Activated naive CD4-positive, alpha-beta T cell treated with anti-CD3 and anti-CD28 coated beads, Interleukin-2, amount 50 U/mL, for 16 hours (primary cell): ENCODE results near the gene TIGD4.

Experiments used
- DNase-seq: peaks from one replicate; pipeline ENCODE4 v3.0.0-alpha.2; 2020

Gene TIGD4

DNA sequence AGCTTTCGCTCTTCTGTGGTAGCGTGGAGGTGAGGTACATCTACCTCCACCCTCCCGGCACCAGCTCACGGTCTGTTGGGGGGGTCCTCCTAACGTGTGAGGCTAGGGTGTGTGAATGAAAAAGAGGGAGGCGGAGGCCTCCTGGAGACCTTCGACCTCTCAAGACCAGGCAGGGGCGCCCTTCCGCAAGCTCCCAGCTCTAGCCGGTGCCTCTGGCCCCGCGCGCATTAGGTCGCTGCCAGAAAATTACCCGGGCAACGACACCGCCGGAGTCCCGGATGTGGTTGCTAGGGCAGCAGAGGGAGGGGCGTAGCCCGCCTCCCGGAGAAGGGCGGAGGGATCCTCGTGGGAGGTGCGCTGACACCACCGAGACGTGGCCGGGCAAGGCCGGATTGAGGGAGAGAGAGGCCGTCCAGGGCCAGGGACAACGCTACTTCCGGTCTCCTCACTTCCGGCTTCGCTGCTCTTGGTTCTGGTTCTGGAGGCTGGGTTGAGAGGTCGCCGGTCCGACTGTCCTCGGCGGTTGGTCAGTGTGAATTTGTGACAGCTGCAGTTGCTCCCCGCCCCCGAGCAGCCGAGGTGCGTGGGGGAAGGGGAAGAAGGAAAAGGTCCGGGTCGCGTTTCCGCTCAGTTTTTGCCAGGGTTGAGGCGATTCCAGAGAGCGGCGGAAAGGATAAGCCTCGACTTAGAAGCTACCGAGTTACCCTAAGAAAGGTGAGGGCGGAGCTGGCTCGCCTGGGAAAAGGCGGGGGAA is at the start of gene TIGD4, which contains the start of gene ARFIP1:
TSS of gene TIGD4 (minus strand) at position 218 of the 754 bp plus-strand sequence. CDS start 8,726 bp downstream, outside the sequence.
TSS of gene ARFIP1 (plus strand) at position 442 of the 754 bp plus-strand sequence. CDS start 49,680 bp downstream, outside the sequence.
- peak; percentile 92 for DNase-seq

DNA sequence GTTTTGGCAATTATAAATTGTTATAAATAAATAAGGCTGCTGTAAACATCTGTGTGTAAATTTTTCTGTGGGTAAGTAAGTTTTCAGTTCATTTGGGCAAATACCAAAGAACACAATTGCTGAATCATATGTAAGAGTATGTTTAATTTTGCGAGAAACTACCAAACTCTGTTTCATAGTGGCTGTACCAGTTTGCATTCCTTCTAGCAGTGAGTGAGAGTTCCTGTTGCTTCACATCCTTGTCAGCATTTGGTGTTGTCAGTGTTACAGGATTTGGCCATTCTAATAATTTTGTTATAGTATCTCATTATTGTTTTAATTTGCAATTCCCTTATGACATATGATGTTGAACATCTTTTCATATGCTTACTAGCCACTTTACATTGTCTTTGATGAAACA is 48.6 kb upstream of the TIGD4 start:
- DNase-seq: no peak

DNA sequence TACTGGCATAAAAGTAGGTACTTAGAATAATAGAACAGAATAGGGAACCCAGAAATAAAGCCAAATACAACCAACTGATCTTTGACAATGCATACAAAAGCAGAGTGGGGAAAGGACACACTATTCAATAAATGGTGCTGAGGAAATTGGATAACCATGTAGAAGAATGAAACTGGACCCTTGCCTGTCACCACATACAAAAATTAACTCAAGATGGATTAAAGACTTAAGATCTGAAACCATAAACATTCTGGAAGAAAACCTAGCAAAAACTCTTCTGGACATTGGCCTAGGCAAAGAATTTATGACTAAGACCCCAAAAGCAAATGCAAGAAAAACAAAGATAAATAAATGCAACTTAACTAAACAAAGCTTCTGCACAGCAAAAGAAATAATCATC is 45.8 kb upstream of the TIGD4 start:
- DNase-seq: no peak

DNA sequence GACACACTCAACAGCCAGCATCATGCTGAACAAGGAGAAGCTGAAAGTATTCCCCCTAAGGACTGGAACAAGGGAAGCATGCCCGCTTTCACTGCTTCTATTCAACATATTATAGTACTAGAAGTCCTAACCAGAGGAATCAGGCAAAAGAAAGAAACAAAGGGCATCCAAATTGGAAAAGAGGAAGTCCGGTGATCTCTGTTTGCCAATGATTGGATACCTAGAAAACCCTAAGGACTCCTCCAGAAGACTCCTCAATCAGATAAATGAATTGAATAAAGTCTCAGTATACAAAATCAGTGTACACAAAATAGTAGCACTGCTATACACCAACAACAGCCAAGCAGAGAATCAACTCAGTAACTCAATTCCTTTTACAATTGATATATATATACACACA is 45.0 kb upstream of the TIGD4 start:
- DNase-seq: no peak

DNA sequence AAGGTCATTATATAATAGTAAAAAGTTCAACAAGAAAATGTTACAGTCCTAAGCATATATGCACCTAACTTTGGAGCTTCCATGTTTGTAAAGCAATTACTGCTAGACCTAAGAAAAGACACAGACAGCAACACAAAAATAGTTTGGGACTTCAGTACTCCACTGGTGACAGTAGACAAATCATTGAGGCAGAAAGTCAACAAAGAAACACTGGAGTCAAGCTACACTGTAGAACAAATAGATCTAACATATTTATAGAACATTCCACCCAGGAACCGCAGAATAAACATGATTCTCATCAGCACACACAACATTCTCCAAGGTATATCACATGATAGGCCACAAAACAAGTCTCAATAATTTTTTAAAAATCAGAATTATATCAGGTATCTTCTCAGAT is 42.8 kb upstream of the TIGD4 start:
- DNase-seq: no peak

DNA sequence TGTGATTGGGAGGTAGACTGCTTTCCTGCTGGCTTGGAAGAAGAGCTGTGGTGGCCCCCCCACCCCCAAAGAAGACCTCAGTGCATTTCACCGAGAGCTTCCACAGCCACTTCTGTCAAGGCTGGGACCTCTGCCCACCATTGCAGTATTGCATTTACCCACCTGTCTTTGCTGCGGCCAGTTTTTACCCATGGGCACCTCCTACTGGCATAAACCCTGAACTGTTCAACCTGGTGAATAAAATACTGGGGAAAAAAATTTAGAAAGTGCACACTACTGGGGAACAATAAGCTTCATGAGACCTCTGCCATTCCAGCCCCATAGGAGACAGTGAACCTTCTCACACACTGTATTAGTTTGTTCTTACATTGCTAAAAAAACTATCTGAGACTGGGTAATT is 40.5 kb upstream of the TIGD4 start:
- no peak for DNase-seq

DNA sequence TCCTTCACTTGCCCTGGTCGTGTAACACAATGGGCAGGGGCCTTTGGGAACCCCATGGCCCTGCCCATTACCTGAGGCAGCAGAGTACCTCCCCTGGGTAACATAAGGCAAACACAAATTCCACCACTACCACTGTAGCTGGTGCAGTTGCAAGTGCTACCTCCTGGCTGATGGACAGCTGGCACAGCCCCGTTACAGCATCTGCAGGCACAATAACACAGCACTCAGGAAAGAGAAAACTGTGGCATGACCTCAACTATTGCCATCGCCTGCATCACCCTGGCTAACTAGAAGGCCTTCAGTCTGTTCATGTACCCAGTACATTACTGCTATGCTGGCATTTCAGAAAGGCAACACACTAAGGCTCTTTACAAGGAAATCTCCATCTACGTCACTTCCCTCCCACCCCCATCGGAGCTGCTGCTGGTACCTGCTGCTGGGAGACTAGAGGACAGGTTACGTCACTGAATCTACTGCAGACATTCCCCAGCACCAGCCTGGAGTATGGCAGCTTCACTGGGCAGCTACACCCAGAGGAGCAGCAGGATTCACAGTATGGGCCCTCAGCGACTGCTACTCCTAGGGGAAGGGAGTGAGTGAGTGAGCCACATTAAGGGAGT is 39.6 kb upstream of the TIGD4 start:
- DNase-seq: no peak

DNA sequence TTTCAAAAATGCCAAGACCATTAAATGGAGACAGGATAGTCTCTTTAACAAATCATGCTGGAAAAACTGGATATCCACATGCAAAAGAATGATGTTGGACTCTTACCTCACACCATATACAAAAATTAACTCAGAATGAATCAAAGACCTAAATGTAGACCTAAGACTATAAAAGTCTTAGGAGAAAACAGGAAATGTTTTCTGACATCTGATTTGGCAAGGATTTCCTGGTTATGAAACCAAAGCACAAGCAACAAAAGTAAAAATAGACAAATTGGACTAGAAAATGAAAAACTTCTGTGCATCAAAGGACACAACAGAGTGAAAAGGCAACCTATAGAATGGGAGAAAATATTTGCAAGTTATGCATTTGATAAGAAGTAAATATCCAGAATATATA is 37.8 kb upstream of the TIGD4 start:
- DNase-seq: no peak

DNA sequence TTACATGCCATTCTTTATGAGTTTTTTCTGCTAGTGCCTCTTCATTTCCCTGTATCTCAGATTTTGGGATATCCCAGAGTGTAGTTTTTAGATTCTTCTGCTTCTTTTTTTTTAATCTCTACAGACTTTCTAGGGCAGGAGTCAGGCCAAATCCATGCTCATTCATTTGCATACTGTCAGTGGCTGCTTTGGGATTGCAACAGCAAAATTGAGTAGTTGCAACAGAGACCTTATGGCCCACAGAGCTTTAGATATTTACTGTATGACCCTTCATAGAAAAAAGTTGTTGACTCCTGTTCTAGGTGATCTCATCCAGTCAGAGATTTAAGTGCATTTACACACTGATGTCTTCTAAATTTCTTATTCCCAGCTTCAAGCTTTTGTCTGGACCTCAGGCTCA is 35.5 kb upstream of the TIGD4 start:
- DNase-seq: no peak

DNA sequence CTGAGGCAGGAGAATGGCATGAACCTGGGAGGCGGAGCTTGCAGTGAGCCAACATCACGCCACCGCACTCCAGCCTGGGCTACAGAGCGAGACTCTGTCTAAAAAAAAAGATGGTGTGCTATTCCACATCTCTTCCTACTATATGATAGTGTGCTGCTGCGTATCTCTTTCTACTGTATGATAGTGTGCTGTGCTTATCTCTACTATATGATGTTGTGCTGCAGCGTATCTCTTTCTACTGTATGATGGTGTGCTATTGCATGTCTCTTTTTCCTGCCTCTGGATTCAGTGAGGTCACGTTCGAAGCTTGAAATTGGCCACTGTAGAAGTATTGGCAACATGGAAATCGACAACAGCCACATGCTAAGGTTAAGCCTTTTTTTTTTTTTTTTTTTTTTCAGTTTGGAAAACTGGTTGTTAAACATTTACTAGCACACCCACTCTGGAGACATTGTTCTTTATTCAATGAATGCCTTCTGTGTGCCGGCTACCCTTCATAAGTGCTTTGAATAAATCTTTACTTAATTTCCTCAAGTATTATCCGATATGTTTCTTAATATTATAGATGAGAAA is 31.3 kb upstream of the TIGD4 start:
- no peak for DNase-seq

DNA sequence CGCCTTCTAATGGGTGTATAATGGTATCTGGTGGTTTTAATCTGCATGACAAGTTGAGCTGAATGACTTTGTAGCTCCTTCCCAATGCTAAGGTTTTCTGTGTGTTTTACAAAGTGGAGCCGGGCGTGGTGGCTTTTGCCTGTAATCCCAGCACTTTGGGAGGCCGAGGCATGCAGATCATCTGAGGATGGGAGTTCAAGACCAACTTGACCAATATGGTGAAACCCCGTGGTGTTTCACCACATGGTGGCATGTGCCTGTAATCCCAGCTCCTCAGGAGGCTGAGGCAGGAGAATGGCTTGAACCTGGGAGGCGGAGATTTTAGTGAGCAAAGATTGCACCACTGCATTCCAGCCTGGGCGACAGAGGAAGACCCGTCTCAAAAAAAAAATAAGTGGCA is 29.1 kb upstream of the TIGD4 start:
- no peak for DNase-seq

DNA sequence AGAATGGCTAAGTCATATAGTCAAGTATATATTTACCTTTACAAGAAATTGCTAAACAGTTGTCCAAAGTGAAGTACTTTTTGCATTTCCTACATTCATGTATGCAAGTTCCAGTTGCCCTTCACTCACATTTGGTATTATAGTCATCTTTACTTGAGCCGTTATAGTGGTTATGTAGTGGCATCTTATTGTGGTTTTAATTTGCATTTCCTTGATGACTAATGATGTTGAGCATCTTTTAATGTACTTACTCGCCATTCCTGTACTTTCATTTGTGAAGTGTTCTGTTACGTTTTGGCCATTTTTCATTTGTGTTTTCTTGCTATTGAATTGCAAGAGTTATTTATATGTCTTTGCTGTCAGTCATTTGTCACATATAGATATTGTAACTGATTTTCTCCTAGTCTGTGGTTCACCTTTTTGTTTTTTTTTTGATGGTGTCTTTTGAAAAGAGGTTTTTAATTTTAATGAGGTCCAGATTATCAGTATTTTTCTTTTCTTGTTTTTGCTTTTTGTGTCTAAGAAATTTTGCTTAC is 27.8 kb upstream of the TIGD4 start:
- DNase-seq: no peak

DNA sequence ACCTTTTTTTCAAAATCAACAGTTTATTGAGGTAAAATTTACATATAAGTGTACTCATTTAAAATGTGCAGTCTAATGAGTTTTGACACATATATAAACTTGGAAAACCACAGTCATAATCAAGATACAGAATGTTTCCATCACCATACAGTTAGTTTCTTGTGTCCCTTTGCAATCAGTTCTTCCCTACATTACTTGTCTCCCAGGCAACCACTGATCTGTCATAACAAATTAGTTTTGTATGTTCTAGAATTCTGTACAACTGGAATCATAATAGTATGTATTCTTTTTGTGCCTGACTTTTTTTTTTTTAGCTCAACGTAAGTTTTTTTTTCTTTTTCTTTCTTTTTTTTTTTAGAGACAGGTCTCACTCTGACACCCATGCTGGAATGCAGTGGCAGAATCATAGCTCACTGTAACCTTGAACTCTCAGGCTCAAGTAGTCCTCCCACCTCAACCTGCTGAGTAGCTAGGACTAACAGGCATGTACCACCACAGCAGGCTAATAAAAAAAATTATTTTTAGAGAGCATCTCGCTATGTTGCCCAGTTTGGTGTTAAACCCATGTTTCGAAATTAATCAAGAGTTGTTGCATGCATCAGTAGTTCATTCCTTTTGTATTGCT is 27.1 kb upstream of the TIGD4 start:
- DNase-seq: no peak

DNA sequence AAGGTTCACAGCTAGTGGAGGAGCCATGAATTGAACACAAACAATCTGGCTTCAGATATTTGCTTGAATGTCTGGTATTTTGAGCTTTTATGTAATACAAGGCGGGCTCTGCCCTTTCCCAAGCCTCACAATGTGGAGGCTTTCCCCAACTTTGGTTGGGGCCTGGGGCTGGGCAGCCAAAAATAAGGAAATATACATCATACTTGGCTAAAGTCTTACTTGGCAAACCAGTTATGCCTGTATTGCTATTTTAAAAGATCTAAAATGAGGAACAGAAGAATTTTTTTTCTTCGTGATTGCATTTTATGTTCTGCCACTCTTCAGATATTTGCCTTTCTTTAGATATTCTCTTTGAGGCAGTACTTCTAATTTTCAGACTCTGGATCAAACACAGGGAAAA is 26.3 kb upstream of the TIGD4 start:
- DNase-seq: no peak

DNA sequence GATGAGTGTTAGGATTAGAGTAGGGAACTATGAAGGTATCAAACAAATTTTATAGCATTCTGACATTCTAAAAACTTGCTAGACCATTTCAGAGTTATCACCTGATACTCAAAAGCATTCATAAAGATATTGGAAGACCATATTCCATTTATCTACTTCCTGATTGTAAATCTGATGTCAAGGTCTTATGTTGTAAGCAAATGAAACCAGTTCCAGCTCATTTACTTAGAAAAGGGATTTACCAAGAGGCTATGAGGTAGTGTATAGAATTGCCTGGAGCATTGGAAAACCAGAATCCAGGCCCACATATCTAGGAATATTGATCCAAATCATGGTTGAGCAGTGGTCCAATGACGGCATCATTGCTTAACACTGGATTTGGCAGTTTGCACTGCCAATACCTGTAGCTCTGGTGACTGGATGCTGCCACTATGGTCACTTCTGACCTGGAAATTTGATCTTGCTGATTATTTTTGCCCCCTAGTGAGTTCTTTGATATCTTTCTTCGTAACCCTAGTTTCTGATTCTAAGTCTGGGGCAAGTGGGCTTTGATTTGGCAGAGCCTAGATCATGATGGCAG is 25.6 kb upstream of the TIGD4 start:
- DNase-seq: no peak

DNA sequence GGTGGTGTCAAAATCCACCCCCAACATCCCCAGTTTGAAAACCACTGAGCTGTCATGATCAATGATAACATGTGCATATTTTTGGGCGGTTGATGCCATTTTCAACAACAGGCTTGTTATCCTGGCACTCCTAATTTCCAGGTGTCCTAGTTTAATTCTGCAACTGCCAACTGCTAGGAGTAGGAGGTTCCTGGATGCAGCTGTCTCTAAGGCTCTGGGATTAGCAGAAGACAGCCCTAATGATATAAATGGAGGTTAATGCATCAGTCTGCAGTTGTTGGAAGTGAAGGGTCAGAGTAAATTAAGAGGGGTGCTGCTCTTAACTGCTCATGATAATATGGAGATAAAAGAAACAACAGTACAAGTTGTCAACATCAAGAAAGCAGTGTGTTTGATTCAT is 24.0 kb upstream of the TIGD4 start:
- DNase-seq: no peak

DNA sequence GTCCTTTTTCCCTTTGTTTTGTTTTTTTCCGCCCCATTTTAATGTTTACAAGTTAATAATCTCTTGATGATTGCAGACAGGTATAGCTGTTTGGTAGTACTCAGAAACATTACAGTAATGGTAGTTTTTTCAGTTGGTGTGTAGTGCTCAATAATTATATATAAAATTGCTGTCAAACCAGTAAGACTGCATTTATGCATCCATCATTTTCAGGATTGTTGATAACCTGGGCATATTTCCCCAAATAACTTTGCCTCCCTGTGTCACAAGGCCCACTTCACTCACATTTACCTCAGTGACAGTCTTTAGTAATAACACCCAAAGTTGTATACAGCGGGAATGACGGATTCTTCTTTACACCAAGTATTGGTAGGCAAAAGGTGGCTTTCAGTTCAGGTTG is 16.4 kb upstream of the TIGD4 start:
- no peak for DNase-seq

DNA sequence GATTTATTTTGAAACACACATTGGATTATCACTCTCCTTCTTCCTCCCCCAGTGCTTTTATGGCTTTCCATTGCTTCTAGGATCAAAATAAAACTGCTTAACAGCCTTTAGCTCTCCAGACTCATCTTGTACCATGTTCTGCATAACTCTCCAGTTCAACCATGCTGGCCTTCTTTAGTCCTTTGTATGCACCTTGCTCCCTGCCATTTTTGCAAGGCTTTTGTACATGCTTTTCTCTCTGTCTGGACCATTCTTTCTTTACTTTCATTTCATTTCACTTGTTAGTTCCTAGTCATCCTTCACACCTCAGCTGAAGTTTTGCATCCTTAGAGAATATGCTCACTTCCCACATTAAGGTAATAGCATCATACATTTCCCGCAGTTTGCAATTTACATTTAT is 7.1 kb upstream of the TIGD4 start:
- no peak for DNase-seq

DNA sequence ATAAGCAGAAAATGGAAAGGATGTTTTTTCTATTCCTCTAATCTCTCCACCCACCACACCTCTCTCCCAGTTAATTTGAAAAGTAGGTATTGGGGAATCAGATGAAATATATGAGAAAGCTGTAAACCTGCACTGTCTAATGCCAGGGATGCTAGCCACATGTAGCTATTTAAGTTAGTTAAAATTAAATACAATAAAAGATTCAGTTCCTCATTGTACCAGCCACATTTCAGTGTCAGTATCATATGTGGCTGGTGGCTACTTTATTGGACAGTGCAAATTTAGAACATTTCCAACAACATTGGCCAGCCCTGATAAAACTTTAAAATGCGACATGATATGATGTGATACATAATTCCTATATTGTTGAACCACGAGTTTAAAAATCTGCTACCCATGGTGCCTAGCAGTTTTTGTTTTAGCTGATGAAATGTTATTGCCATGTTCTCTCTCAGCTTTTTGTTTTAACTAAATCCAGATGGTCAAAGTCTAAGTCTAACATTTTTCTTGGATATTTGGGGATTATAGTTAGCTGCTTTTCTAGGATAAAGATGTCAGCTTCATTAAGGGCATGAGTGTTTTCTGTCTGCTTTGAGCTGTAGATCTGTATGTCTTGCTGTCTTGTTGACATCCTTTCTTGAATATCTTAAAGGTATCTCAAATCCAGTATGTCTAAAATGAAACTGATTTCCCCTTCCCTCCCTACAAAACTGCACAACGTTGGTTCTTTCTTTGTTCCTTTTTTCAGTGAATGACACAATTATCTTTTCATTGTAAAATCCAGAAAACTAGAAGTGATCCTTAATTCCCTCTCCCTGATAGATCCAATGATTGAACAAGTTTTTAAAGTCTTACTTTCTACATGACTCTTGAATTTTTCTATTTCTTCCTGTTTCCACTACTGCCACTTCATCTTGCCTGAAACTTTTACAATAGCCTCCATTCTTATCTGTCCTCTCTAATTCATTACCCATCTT is 6.4 kb upstream of the TIGD4 start:
- DNase-seq: no peak

DNA sequence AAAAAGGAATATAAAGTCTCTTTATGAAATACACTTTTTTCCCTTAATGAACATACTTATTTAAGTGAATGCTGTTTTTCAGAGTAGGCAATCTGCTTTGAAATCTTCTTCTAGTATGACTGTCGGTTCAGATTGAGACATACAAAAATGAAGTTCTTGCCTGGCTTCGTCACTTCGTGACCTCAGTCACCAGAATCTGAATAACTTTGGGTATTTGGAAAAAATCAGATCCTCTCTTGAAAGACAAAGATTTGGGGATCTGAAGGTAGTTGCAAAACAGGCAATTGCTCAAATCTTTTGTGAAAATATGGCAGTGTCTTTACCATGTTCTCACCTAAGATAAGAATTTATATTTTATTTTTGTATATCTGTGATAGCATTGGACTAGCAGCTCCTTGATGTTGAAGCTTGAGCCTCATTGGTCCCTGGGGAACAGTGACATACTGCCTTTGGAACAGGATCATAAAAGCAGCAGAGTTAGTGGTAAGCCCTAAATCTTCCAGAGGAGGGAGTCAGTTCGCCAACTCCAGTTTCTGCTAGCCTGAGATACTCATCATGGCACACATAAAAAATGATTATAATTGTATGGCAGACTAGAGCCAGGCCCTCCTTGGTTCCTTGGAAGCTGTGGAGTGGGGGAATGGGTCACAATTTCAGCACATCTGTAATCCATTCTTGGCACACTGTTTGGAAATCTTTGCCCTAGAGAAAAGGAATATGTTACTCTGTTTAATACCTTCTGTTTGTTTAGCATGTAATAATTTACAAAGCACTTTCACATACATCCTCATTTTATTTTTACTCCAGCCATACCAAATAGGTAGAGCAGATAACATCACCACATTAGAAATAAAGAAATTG is 5.2 kb upstream of the TIGD4 start:
- DNase-seq: no peak

DNA sequence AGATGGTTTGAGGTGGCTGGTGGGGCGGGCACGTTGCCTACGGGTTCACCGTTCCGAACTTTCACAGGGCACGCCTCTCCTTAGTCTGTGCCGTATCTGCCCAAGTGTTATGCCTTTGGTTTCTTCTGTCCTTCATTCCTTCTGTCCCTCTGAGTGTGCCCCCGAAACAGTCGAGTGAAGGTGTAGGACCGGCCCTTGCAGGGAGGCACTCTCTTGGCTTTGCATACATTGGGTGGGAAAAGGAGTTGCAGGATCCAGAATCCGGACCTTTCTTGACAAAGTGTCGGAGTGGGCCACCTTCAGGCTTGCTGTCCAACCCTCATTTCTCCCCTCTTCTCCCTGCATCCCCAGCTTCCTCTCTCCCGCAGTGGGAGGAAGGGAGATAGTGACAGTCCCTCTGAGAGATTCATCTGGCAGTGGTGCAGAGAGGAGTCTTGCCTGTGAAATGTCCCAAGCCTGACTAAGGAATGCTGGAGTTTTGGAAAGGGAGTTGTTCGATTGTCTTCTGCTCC is 793 bp upstream of the TIGD4 start:
- no peak for DNase-seq
